Measurements from ENCODE around the gene RTEL1. TPM values are rescaled to one million over a fixed set of nuclear protein-coding genes. Genes with fewer than 3 reads are reported as not detected.
"Not testable (repeated sequence)": the region's sequence is repeated elsewhere in the genome, so short reads cannot be mapped to it uniquely, and the experiment has no call there.

RTEL1 gene
- polyA plus RNA-seq, 1 of the 3 experiments (the other 2 are of a cell fraction): 9.9 TPM

DNA sequence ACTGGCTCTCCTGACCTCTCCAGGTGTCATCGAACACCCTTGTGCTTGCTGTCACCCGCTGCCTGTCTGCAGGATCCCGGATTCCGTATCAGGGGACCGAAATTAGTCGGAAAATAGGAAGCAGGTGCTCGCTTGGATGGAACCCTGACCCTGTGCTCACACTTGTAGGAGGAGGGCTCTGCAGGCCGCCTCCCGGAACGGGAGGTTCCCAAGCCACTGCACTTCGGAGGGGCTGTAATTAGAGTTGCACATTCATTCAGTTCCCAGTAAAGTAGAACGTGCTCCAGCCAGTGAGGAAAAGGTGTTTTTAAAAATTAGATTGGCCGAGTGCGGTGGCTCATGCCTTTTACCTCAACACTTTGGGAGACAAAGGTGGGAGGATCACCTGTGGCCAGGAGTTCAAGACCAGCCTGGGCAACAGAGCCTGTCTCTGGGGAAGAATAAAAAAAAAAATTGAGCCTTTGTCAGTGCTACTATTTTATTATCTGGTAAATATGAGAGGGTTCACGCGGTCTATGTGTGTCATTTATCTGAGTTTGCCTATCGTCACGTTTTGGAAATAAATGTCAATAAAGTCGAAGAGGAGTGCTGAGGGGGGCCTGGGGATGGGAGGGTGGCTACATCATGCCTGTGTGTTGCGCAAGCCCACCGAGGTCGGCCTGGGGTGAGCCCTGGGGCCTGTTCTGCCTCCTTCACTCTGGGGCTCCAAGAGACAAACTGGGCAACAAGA is 29.7 kb upstream of the RTEL1 start (continued):
- TF ChIP-seq, protein P1, sequence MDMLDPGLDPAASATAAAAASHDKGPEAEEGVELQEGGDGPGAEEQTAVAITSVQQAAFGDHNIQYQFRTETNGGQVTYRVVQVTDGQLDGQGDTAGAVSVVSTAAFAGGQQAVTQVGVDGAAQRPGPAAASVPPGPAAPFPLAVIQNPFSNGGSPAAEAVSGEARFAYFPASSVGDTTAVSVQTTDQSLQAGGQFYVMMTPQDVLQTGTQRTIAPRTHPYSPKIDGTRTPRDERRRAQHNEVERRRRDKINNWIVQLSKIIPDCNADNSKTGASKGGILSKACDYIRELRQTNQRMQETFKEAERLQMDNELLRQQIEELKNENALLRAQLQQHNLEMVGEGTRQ (IDR thresholded peaks at IDR 0.05; ENCODE audit: borderline replicate concordance, low read depth, low read length): no peak
- TF ChIP-seq, protein P2, sequence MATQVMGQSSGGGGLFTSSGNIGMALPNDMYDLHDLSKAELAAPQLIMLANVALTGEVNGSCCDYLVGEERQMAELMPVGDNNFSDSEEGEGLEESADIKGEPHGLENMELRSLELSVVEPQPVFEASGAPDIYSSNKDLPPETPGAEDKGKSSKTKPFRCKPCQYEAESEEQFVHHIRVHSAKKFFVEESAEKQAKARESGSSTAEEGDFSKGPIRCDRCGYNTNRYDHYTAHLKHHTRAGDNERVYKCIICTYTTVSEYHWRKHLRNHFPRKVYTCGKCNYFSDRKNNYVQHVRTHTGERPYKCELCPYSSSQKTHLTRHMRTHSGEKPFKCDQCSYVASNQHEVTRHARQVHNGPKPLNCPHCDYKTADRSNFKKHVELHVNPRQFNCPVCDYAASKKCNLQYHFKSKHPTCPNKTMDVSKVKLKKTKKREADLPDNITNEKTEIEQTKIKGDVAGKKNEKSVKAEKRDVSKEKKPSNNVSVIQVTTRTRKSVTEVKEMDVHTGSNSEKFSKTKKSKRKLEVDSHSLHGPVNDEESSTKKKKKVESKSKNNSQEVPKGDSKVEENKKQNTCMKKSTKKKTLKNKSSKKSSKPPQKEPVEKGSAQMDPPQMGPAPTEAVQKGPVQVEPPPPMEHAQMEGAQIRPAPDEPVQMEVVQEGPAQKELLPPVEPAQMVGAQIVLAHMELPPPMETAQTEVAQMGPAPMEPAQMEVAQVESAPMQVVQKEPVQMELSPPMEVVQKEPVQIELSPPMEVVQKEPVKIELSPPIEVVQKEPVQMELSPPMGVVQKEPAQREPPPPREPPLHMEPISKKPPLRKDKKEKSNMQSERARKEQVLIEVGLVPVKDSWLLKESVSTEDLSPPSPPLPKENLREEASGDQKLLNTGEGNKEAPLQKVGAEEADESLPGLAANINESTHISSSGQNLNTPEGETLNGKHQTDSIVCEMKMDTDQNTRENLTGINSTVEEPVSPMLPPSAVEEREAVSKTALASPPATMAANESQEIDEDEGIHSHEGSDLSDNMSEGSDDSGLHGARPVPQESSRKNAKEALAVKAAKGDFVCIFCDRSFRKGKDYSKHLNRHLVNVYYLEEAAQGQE (IDR thresholded peaks at IDR 0.05; ENCODE audit: low read depth, low read length): peak; percentile 58
- TF ChIP-seq YY1 (IDR thresholded peaks at IDR 0.05; ENCODE audit: low read depth) (peak; percentile 36; the same call in 1 of the 2 replicates), GATA2 (CRISPR knock-in tag; IDR thresholded peaks at IDR 0.05) (no peak), PBX3 (IDR thresholded peaks at IDR 0.05) (no peak), RAD21 (IDR thresholded peaks at IDR 0.05; ENCODE audit: low read length) (no peak), MEF2A (IDR thresholded peaks at IDR 0.05; ENCODE audit: borderline replicate concordance, low read depth) (no peak), IRF3 (IDR thresholded peaks at IDR 0.05; ENCODE audit: low read depth, low read length) (no peak), MXI1 (IDR thresholded peaks at IDR 0.05; ENCODE audit: low read depth, low read length) (peak; percentile 94), SMC3 (IDR thresholded peaks at IDR 0.05; ENCODE audit: low read depth, low read length) (no peak; the same call in 1 of the 2 replicates), FOSL2 (IDR thresholded peaks at IDR 0.05; ENCODE audit: borderline replicate concordance, low read depth) (no peak)
- TF ChIP-seq, protein P3, sequence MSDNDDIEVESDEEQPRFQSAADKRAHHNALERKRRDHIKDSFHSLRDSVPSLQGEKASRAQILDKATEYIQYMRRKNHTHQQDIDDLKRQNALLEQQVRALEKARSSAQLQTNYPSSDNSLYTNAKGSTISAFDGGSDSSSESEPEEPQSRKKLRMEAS (IDR thresholded peaks at IDR 0.05; ENCODE audit: low read depth): peak; percentile 86

DNA sequence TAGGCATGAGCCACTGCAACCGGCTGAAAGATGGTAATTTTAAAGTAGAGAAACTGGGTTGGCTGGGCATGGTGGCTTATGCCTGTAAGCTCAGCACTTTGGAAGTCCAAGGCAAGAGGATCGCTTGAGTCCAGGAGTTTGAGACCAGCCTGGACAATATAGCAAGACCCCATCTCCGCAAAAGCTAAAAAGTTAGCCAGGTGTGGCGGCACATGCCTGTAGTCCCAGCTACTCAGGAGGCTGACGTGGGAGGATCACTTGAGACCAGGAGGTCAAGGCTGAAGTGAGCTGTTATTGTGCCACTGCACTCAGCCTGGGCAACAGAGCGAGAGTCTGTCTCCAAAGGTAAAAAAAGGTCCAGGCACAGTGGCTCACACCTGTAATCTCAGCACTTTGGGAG is 27.2 kb upstream of the RTEL1 start:
- H3K9me3 ChIP-seq; H3K4me3 ChIP-seq (ENCODE audit: low read depth in 2 of 2, low read length in 1 of 2); H3K9ac ChIP-seq; H2AFZ ChIP-seq (ENCODE audit: low read depth); H3K27ac ChIP-seq (ENCODE audit: low read depth in 2 of 2, low read length in 1 of 2); DNase-seq; POLR2A ChIA-PET; H3F3A ChIP-seq (replicated peaks; ENCODE audit: insufficient read depth); H3K36me3 ChIP-seq (replicated peaks in 1 of 2; ENCODE audit: control insufficient read depth in 1 of 2, insufficient read depth in 2 of 2, low read length in 1 of 2); H3K4me2 ChIP-seq; H3K27me3 ChIP-seq (ENCODE audit: insufficient read depth); H4K20me1 ChIP-seq (ENCODE audit: insufficient read depth); H3K4me1 ChIP-seq (ENCODE audit: control insufficient read depth in 1 of 2, insufficient read depth in 2 of 2, low read depth in 1 of 2, low read length in 1 of 2); H3K9me2 ChIP-seq: not testable (repeated sequence)
- 80% methylated on average over 5 of the region's 6 CpGs for WGBS (ENCODE audit: low lambda C conversion rate)
- peaks cover 17% of the 10 kb centered on the region for H3K79me2 ChIP-seq (ENCODE audit: insufficient read depth)
- CTCF ChIA-PET: interaction anchor here (1.0 kb wide), 1 partner anchor 93 kb away, joined by 5 read pairs; no protein-coding TSS in a partner anchor

DNA sequence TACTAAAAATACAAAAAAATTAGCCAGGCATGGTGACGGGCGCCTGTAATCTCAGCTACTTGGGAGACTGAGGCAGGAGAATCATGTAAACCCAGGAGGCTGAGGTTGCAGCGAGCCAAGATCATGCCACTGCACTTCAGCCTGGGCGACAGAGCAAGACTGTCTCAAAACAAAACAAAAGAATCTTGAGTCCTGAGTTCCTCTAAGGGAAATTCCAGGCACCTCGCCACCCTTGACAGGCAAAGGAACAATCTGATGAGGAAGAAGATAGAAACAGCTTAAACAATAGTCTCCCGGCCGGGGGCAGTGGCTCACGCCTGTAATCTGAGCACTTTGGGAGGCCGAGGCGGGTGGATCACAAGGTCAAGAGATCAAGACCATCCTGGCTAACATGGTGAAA is 26.7 kb upstream of the RTEL1 start:
- not testable (repeated sequence) for H3K9ac ChIP-seq; H3K4me3 ChIP-seq (ENCODE audit: low read depth in 2 of 2, low read length in 1 of 2); H3K9me3 ChIP-seq; H4K20me1 ChIP-seq (ENCODE audit: insufficient read depth); H3K4me1 ChIP-seq (ENCODE audit: control insufficient read depth in 1 of 2, insufficient read depth in 2 of 2, low read depth in 1 of 2, low read length in 1 of 2); DNase-seq; H3K36me3 ChIP-seq (replicated peaks in 1 of 2; ENCODE audit: control insufficient read depth in 1 of 2, insufficient read depth in 2 of 2, low read length in 1 of 2); H3K4me2 ChIP-seq; H2AFZ ChIP-seq (ENCODE audit: low read depth); H3F3A ChIP-seq (replicated peaks; ENCODE audit: insufficient read depth); H3K27me3 ChIP-seq (ENCODE audit: insufficient read depth); H3K9me2 ChIP-seq; H3K27ac ChIP-seq (ENCODE audit: low read depth in 2 of 2, low read length in 1 of 2)
- H3K79me2 ChIP-seq (ENCODE audit: insufficient read depth): peaks cover 16% of the 10 kb centered on the region
- WGBS (ENCODE audit: low lambda C conversion rate): 91% methylated on average over 10 of the region's 10 CpGs
- ChIA-PET CTCF (interaction anchor here (0.6 to 1.5 kb wide), 3 partner anchors 93 to 135 kb away, joined by 4 to 6 read pairs (median 5); no protein-coding TSS in a partner anchor), POLR2A (interaction anchor here (1.3 kb wide), 1 partner anchor 22 kb away, joined by 3 read pairs; the partner anchor contains the start of gene STMN3)

All from SK-N-SH (cell line).